A549 (cell line): ENCODE results near the gene SMPD2. TPM values are rescaled to one million over a fixed set of nuclear protein-coding genes. Genes with fewer than 3 reads are reported as not detected.
"Not testable (repeated sequence)": the region's sequence is repeated elsewhere in the genome, so short reads cannot be mapped to it uniquely, and the experiment has no call there.

Source experiments
- ATAC-seq, 2 experiments: fragments of 200-7000 bp in 1 of 2; fragments of >200 bp in 1 of 2; cut with Nextera tagmentation in 1 of 2; cut with Tn5 transposase in 1 of 2; 3 replicates each; pipeline versions ENCODE4 v1.8.0 to v1.9.1; 2018 to 2020; ENCODE audit warnings: mild to moderate bottlenecking in 1 of 2, moderate library complexity in 1 of 2
- CTCF ChIA-PET: fragments of 300-600 bp; sonication (Branson Sonifier 250); formaldehyde crosslinking; extraction: SDS; loops from one replicate; lab custom pipeline; 2021; ENCODE audit warnings: antibody characterized with exemption, inconsistent platforms; lab: Yijun Ruan, JAX
- POLR2A ChIA-PET: fragments of 350-600 bp; formaldehyde crosslinking; extraction: SDS; loops from one replicate; lab custom pipeline; 2021; ENCODE audit warnings: antibody characterized with exemption, inconsistent platforms; lab: Yijun Ruan, JAX
- DNase-seq, 2 experiments: peaks; one replicate each; pipeline versions ENCODE4 v3.0.0 to v3.0.0-alpha.2; 2011 to 2016; ENCODE audit warnings: low read depth in 1 of 2, low spot score in 1 of 2
- FAIRE-seq: peaks from 2 replicates; lab custom pipeline; 2011; peaks lifted over from hg19 to GRCh38; lab: Jason Lieb, UNC
- H3K27ac ChIP-seq, 2 experiments: fragments of >200 bp; sonication (Bioruptor Twin); formaldehyde crosslinking; 3 replicates each; pipeline ENCODE4 v1.5.1; 2016 to 2017
- H3K4me1 ChIP-seq: fragments of >200 bp; sonication (Bioruptor Twin); formaldehyde crosslinking; 3 replicates; pipeline ENCODE4 v1.6.1; 2016
- H3K4me2 ChIP-seq: fragments of >200 bp; sonication (Bioruptor Twin); formaldehyde crosslinking; 3 replicates; pipeline ENCODE4 v1.6.1; 2016
- H3K4me3 ChIP-seq: fragments of >200 bp; sonication (Bioruptor Twin); formaldehyde crosslinking; 3 replicates; pipeline ENCODE4 v1.5.1; 2016
- H3K9me3 ChIP-seq: fragments of >200 bp; sonication (Bioruptor Twin); formaldehyde crosslinking; 3 replicates; pipeline ENCODE4 v1.6.1; 2016
- BHLHE40 ChIP-seq: IDR thresholded peaks from 2 replicates; pipeline ENCODE4 v1.6.1; 2012; ENCODE audit warnings: low read depth, low read length, inconsistent platforms
- CEBPB ChIP-seq, 2 experiments: fragments of >200 bp in 1 of 2; sonication (Bioruptor Twin) in 1 of 2; formaldehyde crosslinking in 1 of 2; IDR thresholded peaks; 2 replicates each; pipeline ENCODE4 v1.6.1; 2012 to 2016
- CHD4 ChIP-seq: fragments of 200-600 bp; sonication (generic); IDR thresholded peaks from 2 replicates; pipeline ENCODE4 v1.6.1; 2016; ENCODE audit warnings: antibody characterized with exemption, mild to moderate bottlenecking, borderline replicate concordance
- CTCF ChIP-seq: fragments of >200 bp; sonication (Bioruptor Twin); formaldehyde crosslinking; IDR thresholded peaks from 3 replicates; pipeline ENCODE4 v1.5.1; 2016
- EHF ChIP-seq: fragments of 250-450 bp; sonication (Bioruptor Pico); IDR thresholded peaks from 2 replicates; pipeline ENCODE4 v1.5.0; 2020; ENCODE audit warnings: mild to moderate bottlenecking
- EHMT2 ChIP-seq: fragments of 200-600 bp; sonication (generic); IDR thresholded peaks from 2 replicates; pipeline ENCODE4 v1.6.1; 2016; ENCODE audit warnings: antibody characterized with exemption, low read depth, mild to moderate bottlenecking, moderate library complexity
- FOSL2 ChIP-seq, 2 experiments: fragments of 450-650 bp in 1 of 2; fragments of >200 bp in 1 of 2; sonication (Bioruptor Twin) in 1 of 2; formaldehyde crosslinking; IDR thresholded peaks; 2 replicates each; pipeline versions ENCODE4 v1.5.0 to v1.6.1; 2016 to 2020; ENCODE audit warnings: mild to moderate bottlenecking in 1 of 2, moderate library complexity in 1 of 2
- GATA3 ChIP-seq: IDR thresholded peaks from 2 replicates; pipeline ENCODE4 v1.6.1; 2012; ENCODE audit warnings: borderline replicate concordance
- HDAC2 ChIP-seq: fragments of 200-600 bp; sonication (generic); IDR thresholded peaks from 2 replicates; pipeline ENCODE4 v1.6.1; 2016
- HMGXB4 ChIP-seq: fragments of 250-450 bp; sonication (Bioruptor Pico); IDR thresholded peaks from 2 replicates; pipeline ENCODE4 v1.5.0; 2021; ENCODE audit warnings: mild to moderate bottlenecking, moderate library complexity, borderline replicate concordance
- HOXA7 ChIP-seq: fragments of 250-450 bp; sonication (Bioruptor Pico); IDR thresholded peaks from 2 replicates; pipeline ENCODE4 v1.5.0; 2020; ENCODE audit warnings: mild to moderate bottlenecking, moderate library complexity
- MAFK ChIP-seq: fragments of 450-650 bp; IDR thresholded peaks from 2 replicates; pipeline ENCODE4 v1.6.1; 2014; ENCODE audit not compliant: partially characterized antibody
- MAZ ChIP-seq: fragments of 150-350 bp; IDR thresholded peaks from 2 replicates; pipeline ENCODE4 v1.6.1; 2014; ENCODE audit warnings: antibody characterized with exemption, low read depth, low read length, borderline replicate concordance
- NFE2L2 ChIP-seq: fragments of 150-350 bp; conservative IDR thresholded peaks from 2 replicates; pipeline ENCODE4 v1.6.1; 2014; ENCODE audit warnings: low read length
- POLR2AphosphoS2 ChIP-seq: conservative IDR thresholded peaks from 2 replicates; pipeline ENCODE4 v1.6.1; 2012; ENCODE audit warnings: low read length, improper control_type of control experiment, inconsistent platforms
- RNF2 ChIP-seq: fragments of 200-600 bp; sonication (generic); IDR thresholded peaks from 2 replicates; pipeline ENCODE4 v1.6.1; 2016; ENCODE audit warnings: low read depth, mild to moderate bottlenecking, antibody characterized with exemption, moderate library complexity, borderline replicate concordance
- USF2 ChIP-seq: fragments of 450-650 bp; IDR thresholded peaks from 2 replicates; pipeline ENCODE4 v1.6.1; 2014; ENCODE audit warnings: antibody characterized with exemption
- WGBS: methylation state at CpG from one replicate; pipeline ENCODE4 v1.1.6; 2017; ENCODE audit errors: missing lambda C conversion rate; 5-methylcytosine and 5-hydroxymethylcytosine counted together
- polyA plus RNA-seq, 4 experiments: library from polyadenylated mRNA; depleted of rRNA in 3 of 4; stranded (reverse); fragments of >200 nt; fragmentation: RNase III in 1 of 4; extraction: RNeasy Plus Mini Kit Qiagen cat#74134 plus additional on column Dnase treatment in 1 of 4; gene quantifications; 2 replicates in 3 of 4; 3 replicates in 1 of 4; pipeline ENCODE4 v1.2.3, GENCODE V29; 2011 to 2017

SMPD2 gene
- polyA plus RNA-seq, 2 of the 4 experiments (the other 2 are of a cell fraction) = 9.6 to 10.0 TPM

GRCh38 chr6:109460161-109460829 lies 19.8 kb downstream of the SMPD2 start:
- ChIA-PET CTCF (interaction anchor here (1.4 kb wide), 1 partner anchor 76 kb away, joined by 3 read pairs; no protein-coding TSS in a partner anchor), POLR2A (interaction anchor here (1.1 kb wide), 1 partner anchor 19 kb away, joined by 3 read pairs; the partner anchor contains the start of gene SMPD2)
- FAIRE-seq (no peak), ATAC-seq (no peak), DNase-seq (no peak)
- Histone ChIP-seq H3K9me3 (no peaks in the 10 kb centered on the region), H3K4me3 (no peak overlapping the region), H3K4me2 (no peak overlapping the region), H3K27ac (no peak overlapping the region), H3K4me1 (peaks cover 11% of the 10 kb centered on the region; the same call in 1 of the 3 replicates)
- TF ChIP-seq HDAC2 = no peak
- no peak for TF ChIP-seq CHD4
- TF ChIP-seq CTCF = no peak
- no peak for TF ChIP-seq GATA3
- no peak for TF ChIP-seq EHF (CRISPR knock-in tag)
- TF ChIP-seq FOSL2 (IDR thresholded peaks at IDR 0.05) = no peak
- TF ChIP-seq FOSL2 (CRISPR knock-in tag; IDR thresholded peaks at IDR 0.05) = no peak
- TF ChIP-seq BHLHE40 = no peak
- no peak for TF ChIP-seq HOXA7 (CRISPR knock-in tag)
- no peak for TF ChIP-seq CEBPB (IDR thresholded peaks at IDR 0.05)
- TF ChIP-seq POLR2AphosphoS2 = no peak
- no peak for TF ChIP-seq EHMT2
- no peak for TF ChIP-seq USF2
- TF ChIP-seq MAZ = no peak
- no peak for TF ChIP-seq HMGXB4
- TF ChIP-seq NFE2L2 = no peak
- no peak for TF ChIP-seq RNF2
- WGBS = 84% methylated on average over 3 of the region's 3 CpGs

- CTCF ChIA-PET = interaction anchor here (1.4 kb wide), 1 partner anchor 77 kb away, joined by 3 read pairs; no protein-coding TSS in a partner anchor
- H3K4me3 ChIP-seq, FAIRE-seq, H3K27ac ChIP-seq, DNase-seq, ATAC-seq, H3K4me2 ChIP-seq, H3K9me3 ChIP-seq, POLR2A ChIA-PET: not testable (repeated sequence)
- H3K4me1 ChIP-seq = peaks cover 11% of the 10 kb centered on the region; the same call in 1 of the 3 replicates
- 89% methylated on average over 1 of the region's 1 CpG for WGBS
These were observed 20.7 kb downstream of the SMPD2 start for GRCh38 chr6:109461205-109461604.

- ChIA-PET POLR2A (no interaction called here), CTCF (no interaction called here)
- H3K9me3 ChIP-seq = no peaks in the 10 kb centered on the region
- H3K4me2 ChIP-seq = no peak overlapping the region
- peaks cover 6% of the 10 kb centered on the region; the same call in 1 of the 3 replicates for H3K4me1 ChIP-seq
- TF ChIP-seq BHLHE40 = no peak
- no peak for TF ChIP-seq MAFK
- TF ChIP-seq RNF2 = no peak
- H3K27ac ChIP-seq = no peak overlapping the region
- FAIRE-seq (no peak), ATAC-seq (no peak), DNase-seq (no peak)
- 44% methylated on average over 1 of the region's 1 CpG for WGBS
- no peak overlapping the region for H3K4me3 ChIP-seq
These were observed 21.4 kb downstream of the SMPD2 start for GRCh38 chr6:109461733-109462526.
